Progenitor cell of endocrine pancreas (in vitro differentiated cells): ENCODE data around the gene CKS2. TPM values are rescaled to one million over a fixed set of nuclear protein-coding genes. Genes with fewer than 3 reads are reported as not detected.

Experiments used
- DNase-seq: peaks from one replicate; pipeline ENCODE4 v3.0.0; 2021; ENCODE audit warnings: low spot score; ENCODE audit not compliant: unreplicated experiment
- H3K27ac Mint-ChIP-seq: 2 replicates; pipeline ENCODE4 v1.8.0; 2021; ENCODE audit warnings: mild to moderate bottlenecking, moderate library complexity, mixed read lengths
- H3K27me3 Mint-ChIP-seq: 2 replicates; pipeline ENCODE4 v1.8.0; 2021; ENCODE audit warnings: mixed read lengths
- H3K36me3 Mint-ChIP-seq: 2 replicates; pipeline ENCODE4 v1.8.0; 2022; ENCODE audit warnings: mixed read lengths; ENCODE audit not compliant: insufficient read depth
- H3K4me1 Mint-ChIP-seq: 2 replicates; pipeline ENCODE4 v1.8.0; 2021; ENCODE audit warnings: low read depth, mixed read lengths
- H3K4me3 Mint-ChIP-seq: 2 replicates; pipeline ENCODE4 v1.8.0; 2021; ENCODE audit warnings: low read depth, mild to moderate bottlenecking, moderate library complexity, mixed read lengths
- H3K9me3 Mint-ChIP-seq: 2 replicates; pipeline ENCODE4 v1.8.0; 2021; ENCODE audit warnings: low read depth, mixed read lengths
- total RNA-seq: library from RNA; stranded (reverse); gene quantifications from 2 replicates; pipeline ENCODE4 v1.2.1, GENCODE V29; 2021
- TF ChIP-seq, protein P1 (sequence below): fragments of 200-600 bp; sonication (generic); IDR thresholded peaks from one replicate; pipeline ENCODE4 v1.5.0; 2021; ENCODE audit warnings: antibody characterized with exemption, mild to moderate bottlenecking; ENCODE audit not compliant: unreplicated experiment

Gene CKS2
- total RNA-seq, 1 donor from 2014 or later, result 99.1 TPM

DNA sequence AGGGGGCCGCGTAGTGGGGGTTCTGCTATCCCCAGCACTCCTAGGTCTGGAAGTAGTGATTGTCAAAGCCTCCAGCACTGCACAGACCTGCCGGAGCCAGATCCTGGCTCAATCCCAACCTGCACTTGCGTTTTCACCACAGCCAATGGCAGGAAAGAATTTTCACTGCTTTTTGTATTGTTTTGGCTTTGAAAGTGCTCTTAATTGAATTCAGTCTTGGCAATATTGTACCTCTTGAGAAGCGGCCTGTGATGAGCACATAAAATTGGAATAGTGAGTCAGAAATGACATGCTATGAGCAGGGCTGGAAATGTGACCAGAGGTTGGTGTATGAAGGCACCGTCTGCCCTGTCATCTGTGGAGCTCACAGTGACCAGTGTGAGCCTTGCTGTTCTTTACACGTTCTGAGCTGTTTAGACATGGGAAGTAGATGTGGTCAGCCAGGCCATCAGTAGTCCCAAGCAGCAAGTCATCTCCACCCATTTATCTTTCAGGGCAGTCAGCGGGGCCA lies 48.8 kb downstream of the CKS2 start:
- no peak overlapping the region for H3K4me3 Mint-ChIP-seq
- no peak for DNase-seq
- no peaks in the 10 kb centered on the region for H3K27me3 Mint-ChIP-seq
- peaks cover 26% of the 10 kb centered on the region for H3K4me1 Mint-ChIP-seq
- peak overlapping the region; percentile 42 for H3K27ac Mint-ChIP-seq
- TF ChIP-seq, protein P1, sequence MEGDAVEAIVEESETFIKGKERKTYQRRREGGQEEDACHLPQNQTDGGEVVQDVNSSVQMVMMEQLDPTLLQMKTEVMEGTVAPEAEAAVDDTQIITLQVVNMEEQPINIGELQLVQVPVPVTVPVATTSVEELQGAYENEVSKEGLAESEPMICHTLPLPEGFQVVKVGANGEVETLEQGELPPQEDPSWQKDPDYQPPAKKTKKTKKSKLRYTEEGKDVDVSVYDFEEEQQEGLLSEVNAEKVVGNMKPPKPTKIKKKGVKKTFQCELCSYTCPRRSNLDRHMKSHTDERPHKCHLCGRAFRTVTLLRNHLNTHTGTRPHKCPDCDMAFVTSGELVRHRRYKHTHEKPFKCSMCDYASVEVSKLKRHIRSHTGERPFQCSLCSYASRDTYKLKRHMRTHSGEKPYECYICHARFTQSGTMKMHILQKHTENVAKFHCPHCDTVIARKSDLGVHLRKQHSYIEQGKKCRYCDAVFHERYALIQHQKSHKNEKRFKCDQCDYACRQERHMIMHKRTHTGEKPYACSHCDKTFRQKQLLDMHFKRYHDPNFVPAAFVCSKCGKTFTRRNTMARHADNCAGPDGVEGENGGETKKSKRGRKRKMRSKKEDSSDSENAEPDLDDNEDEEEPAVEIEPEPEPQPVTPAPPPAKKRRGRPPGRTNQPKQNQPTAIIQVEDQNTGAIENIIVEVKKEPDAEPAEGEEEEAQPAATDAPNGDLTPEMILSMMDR, result no peak
- no peaks in the 10 kb centered on the region for H3K9me3 Mint-ChIP-seq
- H3K36me3 Mint-ChIP-seq, result peaks cover 26% of the 10 kb centered on the region

GRCh38 chr9:89360465-89360864 lies 49.5 kb downstream of the CKS2 start:
- Mint-ChIP-seq H3K9me3 (no peaks in the 10 kb centered on the region), H3K27me3 (no peaks in the 10 kb centered on the region), H3K4me3 (no peak overlapping the region), H3K27ac (peak overlapping the region; percentile 69), H3K4me1 (peaks cover 26% of the 10 kb centered on the region), H3K36me3 (peaks cover 26% of the 10 kb centered on the region)
- TF ChIP-seq, protein P1, result no peak
- no peak for DNase-seq

GRCh38 chr9:89361031-89361430 lies 50.0 kb downstream of the CKS2 start:
- H3K9me3 Mint-ChIP-seq, result no peaks in the 10 kb centered on the region
- peaks cover 26% of the 10 kb centered on the region for H3K4me1 Mint-ChIP-seq
- peak overlapping the region; percentile 21 for H3K27ac Mint-ChIP-seq
- TF ChIP-seq, protein P1, result no peak
- no peaks in the 10 kb centered on the region for H3K27me3 Mint-ChIP-seq
- peaks cover 26% of the 10 kb centered on the region for H3K36me3 Mint-ChIP-seq
- H3K4me3 Mint-ChIP-seq, result no peak overlapping the region
- DNase-seq, result no peak

GRCh38 chr9:89361816-89362646 lies 51.0 kb downstream of the CKS2 start:
- H3K27me3 Mint-ChIP-seq, result no peaks in the 10 kb centered on the region
- H3K27ac Mint-ChIP-seq, result no peak overlapping the region
- TF ChIP-seq, protein P1, result no peak
- DNase-seq, result no peak
- peaks cover 21% of the 10 kb centered on the region for H3K36me3 Mint-ChIP-seq
- no peak overlapping the region for H3K4me3 Mint-ChIP-seq
- H3K9me3 Mint-ChIP-seq, result no peaks in the 10 kb centered on the region
- peaks cover 25% of the 10 kb centered on the region for H3K4me1 Mint-ChIP-seq

GRCh38 chr9:89362647-89363310 lies 51.8 kb downstream of the CKS2 start:
- TF ChIP-seq, protein P1, result no peak
- Mint-ChIP-seq H3K27ac (no peak overlapping the region), H3K27me3 (no peaks in the 10 kb centered on the region), H3K4me1 (peaks cover 18% of the 10 kb centered on the region), H3K9me3 (no peaks in the 10 kb centered on the region), H3K4me3 (no peak overlapping the region), H3K36me3 (peaks cover 19% of the 10 kb centered on the region)
- DNase-seq, result no peak
